SH-SY5Y (cell line): ENCODE results near the gene KDM4D.

Source experiments
- GATA2 ChIP-seq: IDR thresholded peaks from 2 replicates; pipeline ENCODE4 v1.6.1; 2011; ENCODE audit warnings: mild to moderate bottlenecking, low read depth, low read length
- GATA3 ChIP-seq: IDR thresholded peaks from 2 replicates; pipeline ENCODE4 v1.6.1; 2011; ENCODE audit warnings: low read depth, mild to moderate bottlenecking, low read length, moderate library complexity

DNA sequence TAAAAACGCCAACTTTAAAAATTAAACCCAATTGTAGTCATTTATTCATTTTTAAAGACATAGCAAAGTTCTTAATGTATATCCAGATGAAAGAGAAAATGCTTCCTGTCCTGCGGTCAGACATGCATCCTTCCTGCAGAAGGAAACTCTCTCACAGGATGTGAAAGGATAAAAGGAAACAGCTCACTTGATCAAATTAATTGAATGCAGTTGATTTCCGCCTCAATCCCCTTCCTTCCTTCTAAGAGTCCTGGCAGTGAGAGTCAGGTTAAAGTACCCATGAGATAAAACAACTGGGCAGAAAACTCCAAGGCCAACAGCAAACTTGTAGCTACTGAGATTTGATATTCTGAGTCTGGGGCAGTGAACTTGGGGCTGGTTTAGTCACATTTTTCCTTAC, 38.7 kb upstream of the KDM4D start:
- no peak for TF ChIP-seq GATA2
- TF ChIP-seq GATA3 = no peak
